ENCODE results near the gene DMKN. TPM values are rescaled to one million over a fixed set of nuclear protein-coding genes. Genes with fewer than 3 reads are reported as not detected.

DMKN gene
- total and polyA plus RNA-seq, 7 donors: 5.5 to 39.0 (median 15.8) TPM

GRCh38 chr19:35449359-35450043 is 63.9 kb downstream of the DMKN start:
- WGBS, 2 donors: 56 to 77% methylated on average over 27 of the region's 27 CpGs
- DNase-seq: no peak
- intact Hi-C loops (cut with DNase I): no loop called here
- H3K4me3 ChIP-seq: no peak overlapping the region
- no peak overlapping the region for H3K27ac ChIP-seq
- no peaks in the 10 kb centered on the region for H3K36me3 ChIP-seq
- peaks cover 0 to 4% (median 0%) of the 10 kb centered on the region in 4 donors for H3K4me1 ChIP-seq
- TF ChIP-seq CTCF (IDR thresholded peaks at IDR 0.05) (no peak), EP300 (IDR thresholded peaks at IDR 0.05) (no peak), POLR2AphosphoS5 (IDR thresholded peaks at IDR 0.05) (no peak), POLR2A (IDR thresholded peaks at IDR 0.05) (no peak)
- peaks cover 0 to 24% (median 3%) of the 10 kb centered on the region in 3 donors for H3K27me3 ChIP-seq
- H3K9me3 ChIP-seq: no peaks in the 10 kb centered on the region

GRCh38 chr19:35447606-35448469 is 65.6 kb downstream of the DMKN start, which contains the start of gene FFAR2:
TSS of gene FFAR2 (plus strand) at chr19:35448257. CDS start at chr19:35449715, 1,458 bp downstream.
- H3K9me3 ChIP-seq: no peaks in the 10 kb centered on the region
- TF ChIP-seq CTCF (IDR thresholded peaks at IDR 0.05) (no peak), POLR2AphosphoS5 (IDR thresholded peaks at IDR 0.05) (no peak), EP300 (IDR thresholded peaks at IDR 0.05) (no peak), POLR2A (IDR thresholded peaks at IDR 0.05) (no peak)
- H3K36me3 ChIP-seq: no peaks in the 10 kb centered on the region
- no peak for DNase-seq
- 74 to 83% methylated on average over 12 of the region's 12 CpGs for WGBS, 2 donors
- H3K27ac ChIP-seq: peak within 1 kb of the TSS in 1 of 4 donors; percentile 20
- peaks cover 0 to 24% (median 3%) of the 10 kb centered on the region in 3 donors for H3K27me3 ChIP-seq
- H3K4me1 ChIP-seq: peaks cover 0 to 4% (median 0%) of the 10 kb centered on the region in 4 donors
- H3K4me3 ChIP-seq: no peak within 1 kb of the TSS
- intact Hi-C loops (cut with DNase I): no loop called here

Other genes starting within 250 kb of the DMKN start
- 100 to 1,000 TPM in 3 of 4 donors, 10 to 100 TPM in 1; 76.8 to 120 (median 102) TPM for gene USF2, start 244.7 kb downstream of the DMKN start, total RNA-seq
- 10 to 100 TPM; 72.8 to 98.3 (median 76.3) TPM for gene USF2, start 244.7 kb downstream of the DMKN start, polyA plus RNA-seq
- 1 to 10 TPM in 1 of 4 donors, not detected in 3; 3.1 TPM for gene HAMP, start 231.1 kb downstream of the DMKN start, total RNA-seq
- under 1 TPM; under 0.01 to 0.92 (median 0.61) TPM for gene HAMP, start 231.1 kb downstream of the DMKN start, polyA plus RNA-seq
- gene MAG, start 221.5 kb downstream of the DMKN start, total RNA-seq: 1 to 10 TPM in 1 of 4 donors, not detected in 3; 6.1 TPM
- under 1 TPM in 1 of 3 donors, not detected in 2; 0.06 TPM for gene MAG, start 221.5 kb downstream of the DMKN start, polyA plus RNA-seq
- gene CD22, start 184.5 kb downstream of the DMKN start, total RNA-seq: 1 to 10 TPM; 1.2 to 4.8 (median 2.7) TPM
- 100 to 1,000 TPM in 1 of 3 donors, 1 to 10 TPM in 1, under 1 TPM in 1; 0.69 to 107 (median 4.8) TPM for gene CD22, start 184.5 kb downstream of the DMKN start, polyA plus RNA-seq
- gene FFAR1, start 165.7 kb downstream of the DMKN start, total RNA-seq: not detected
- under 1 TPM in 1 of 3 donors, not detected in 2; 0.06 TPM for gene FFAR1, start 165.7 kb downstream of the DMKN start, polyA plus RNA-seq
- gene FFAR3, start 155.2 kb downstream of the DMKN start, total RNA-seq: 1 to 10 TPM; 1.1 to 1.9 (median 1.5) TPM
- under 1 TPM in 1 of 3 donors, not detected in 2; 0.67 TPM for gene FFAR3, start 155.2 kb downstream of the DMKN start, polyA plus RNA-seq
- gene GPR42, start 142.6 kb downstream of the DMKN start, total RNA-seq: under 1 TPM in 3 of 4 donors, not detected in 1; 0.27 to 0.83 (median 0.36) TPM
- gene GPR42, start 142.6 kb downstream of the DMKN start, polyA plus RNA-seq: under 1 TPM in 1 of 3 donors, not detected in 2; 0.17 TPM
- gene FFAR2, start 65.4 kb downstream of the DMKN start, total RNA-seq: under 1 TPM in 1 of 4 donors, not detected in 3; 0.81 TPM
- under 1 TPM in 2 of 3 donors, not detected in 1; 0.69 to 0.92 TPM for gene FFAR2, start 65.4 kb downstream of the DMKN start, polyA plus RNA-seq
- gene KRTDAP, start 23.2 kb downstream of the DMKN start, total RNA-seq: not detected
- gene KRTDAP, start 23.2 kb downstream of the DMKN start, polyA plus RNA-seq: not detected
- gene SBSN, start 14.7 kb upstream of the DMKN start, total RNA-seq: not detected
- 1 to 10 TPM in 1 of 3 donors, under 1 TPM in 1, not detected in 1; 0.17 to 1.2 TPM for gene SBSN, start 14.7 kb upstream of the DMKN start, polyA plus RNA-seq
- not detected for gene GAPDHS, start 19.8 kb upstream of the DMKN start, total RNA-seq
- gene GAPDHS, start 19.8 kb upstream of the DMKN start, polyA plus RNA-seq: not detected
- gene TMEM147, start 32.0 kb upstream of the DMKN start, total RNA-seq: 10 to 100 TPM; 60.1 to 72.5 (median 69.3) TPM
- 100 to 1,000 TPM in 1 of 3 donors, 10 to 100 TPM in 2; 24.5 to 123 (median 46.2) TPM for gene TMEM147, start 32.0 kb upstream of the DMKN start, polyA plus RNA-seq
- gene ATP4A, start 50.0 kb upstream of the DMKN start, total RNA-seq: not detected
- gene ATP4A, start 50.0 kb upstream of the DMKN start, polyA plus RNA-seq: under 1 TPM in 1 of 3 donors, not detected in 2; 0.10 TPM
- gene PMIS2, start 72.5 kb upstream of the DMKN start, total RNA-seq: not detected
- gene PMIS2, start 72.5 kb upstream of the DMKN start, polyA plus RNA-seq: not detected
- 1 to 10 TPM; 4.6 to 9.6 (median 6.1) TPM for gene HAUS5, start 99.1 kb upstream of the DMKN start, total RNA-seq
- gene HAUS5, start 99.1 kb upstream of the DMKN start, polyA plus RNA-seq: 10 to 100 TPM in 1 of 3 donors, 1 to 10 TPM in 2; 1.2 to 14.8 (median 1.6) TPM
- 10 to 100 TPM; 43.5 to 61.2 (median 53.2) TPM for gene RBM42, start 115.4 kb upstream of the DMKN start, total RNA-seq
- gene RBM42, start 115.4 kb upstream of the DMKN start, polyA plus RNA-seq: 10 to 100 TPM; 51.3 to 78.3 (median 55.9) TPM
- 1 to 10 TPM in 2 of 4 donors, under 1 TPM in 1, not detected in 1; 0.55 to 2.3 (median 1.1) TPM for gene ETV2, start 128.1 kb upstream of the DMKN start, total RNA-seq
- gene ETV2, start 128.1 kb upstream of the DMKN start, polyA plus RNA-seq: 1 to 10 TPM; 2.0 to 5.4 (median 4.9) TPM
- gene COX6B1, start 134.7 kb upstream of the DMKN start, total RNA-seq: 100 to 1,000 TPM; 593 to 780 (median 696) TPM
- 1,000 to 10,000 TPM; 1,177 to 1,718 (median 1,686) TPM for gene COX6B1, start 134.7 kb upstream of the DMKN start, polyA plus RNA-seq
- under 1 TPM in 1 of 4 donors, not detected in 3; 0.55 TPM for gene UPK1A, start 152.9 kb upstream of the DMKN start, total RNA-seq
- gene UPK1A, start 152.9 kb upstream of the DMKN start, polyA plus RNA-seq: not detected
- gene ZBTB32, start 190.9 kb upstream of the DMKN start, total RNA-seq: not detected
- 1 to 10 TPM in 1 of 3 donors, not detected in 2; 3.1 TPM for gene ZBTB32, start 190.9 kb upstream of the DMKN start, polyA plus RNA-seq
- 10 to 100 TPM in 3 of 4 donors, 1 to 10 TPM in 1; 6.4 to 27.3 (median 15.3) TPM for gene KMT2B, start 204.4 kb upstream of the DMKN start, total RNA-seq
- 10 to 100 TPM in 2 of 3 donors, 1 to 10 TPM in 1; 7.4 to 32.2 (median 12.0) TPM for gene KMT2B, start 204.4 kb upstream of the DMKN start, polyA plus RNA-seq
- 10 to 100 TPM in 2 of 4 donors, 1 to 10 TPM in 2; 2.5 to 12.2 (median 8.6) TPM for gene IGFLR1, start 228.8 kb upstream of the DMKN start, total RNA-seq
- 10 to 100 TPM in 1 of 3 donors, 1 to 10 TPM in 2; 3.7 to 25.0 (median 9.0) TPM for gene IGFLR1, start 228.8 kb upstream of the DMKN start, polyA plus RNA-seq
- gene U2AF1L4, start 231.8 kb upstream of the DMKN start, total RNA-seq: 10 to 100 TPM; 16.3 to 53.5 (median 27.9) TPM
- 10 to 100 TPM; 12.7 to 23.4 (median 16.0) TPM for gene U2AF1L4, start 231.8 kb upstream of the DMKN start, polyA plus RNA-seq
- 10 to 100 TPM; 27.8 to 44.9 (median 36.6) TPM for gene PSENEN, start 232.0 kb upstream of the DMKN start, total RNA-seq
- gene PSENEN, start 232.0 kb upstream of the DMKN start, polyA plus RNA-seq: 10 to 100 TPM; 48.0 to 72.3 (median 59.4) TPM
- gene LIN37, start 234.9 kb upstream of the DMKN start, total RNA-seq: 10 to 100 TPM; 12.5 to 19.1 (median 15.9) TPM
- 10 to 100 TPM in 2 of 3 donors, 1 to 10 TPM in 1; 8.4 to 13.6 (median 11.3) TPM for gene LIN37, start 234.9 kb upstream of the DMKN start, polyA plus RNA-seq
- 100 to 1,000 TPM in 3 of 4 donors, 10 to 100 TPM in 1; 59.4 to 275 (median 154) TPM for gene HSPB6, start 243.4 kb upstream of the DMKN start, total RNA-seq
- 10 to 100 TPM in 2 of 3 donors, 1 to 10 TPM in 1; 4.4 to 36.6 (median 35.9) TPM for gene HSPB6, start 243.4 kb upstream of the DMKN start, polyA plus RNA-seq
- gene PROSER3, start 244.5 kb upstream of the DMKN start, total RNA-seq: 1 to 10 TPM; 2.9 to 6.1 (median 5.2) TPM
- 10 to 100 TPM in 1 of 3 donors, 1 to 10 TPM in 2; 2.4 to 16.5 (median 3.5) TPM for gene PROSER3, start 244.5 kb upstream of the DMKN start, polyA plus RNA-seq